Germinal center (tissue), 1 donor: ENCODE data around the gene HERC3.

Experiments used
- DNase-seq: peaks from one replicate; pipeline ENCODE4 v3.0.0; 2012; ENCODE audit warnings: mixed read lengths, low spot score

The HERC3 gene

GRCh38 chr4:88747351-88747750 is 155.1 kb downstream of the HERC3 start:
- DNase-seq: no peak

GRCh38 chr4:88750369-88750768 is 158.1 kb downstream of the HERC3 start:
- no peak for DNase-seq

GRCh38 chr4:88751258-88752075 is 159.2 kb downstream of the HERC3 start:
- no peak for DNase-seq

GRCh38 chr4:88752076-88752463 is 159.8 kb downstream of the HERC3 start:
- DNase-seq: no peak

GRCh38 chr4:88752754-88753153 is 160.5 kb downstream of the HERC3 start:
- no peak for DNase-seq

- no peak for DNase-seq
Observed at GRCh38 chr4:88753658-88754571, 161.6 kb downstream of the HERC3 start.

- no peak for DNase-seq
Observed at GRCh38 chr4:88754796-88755195, 162.5 kb downstream of the HERC3 start.

- DNase-seq: no peak
Observed at GRCh38 chr4:88755454-88755853, 163.2 kb downstream of the HERC3 start.

- DNase-seq: no peak
Observed at GRCh38 chr4:88756149-88756548, 163.9 kb downstream of the HERC3 start.

- no peak for DNase-seq
Observed at GRCh38 chr4:88757067-88757466, 164.8 kb downstream of the HERC3 start.

GRCh38 chr4:88757776-88758175 is 165.5 kb downstream of the HERC3 start:
- DNase-seq: no peak
